HG02642 (cell line): ENCODE results near the gene SPINT4.
"Not testable (repeated sequence)": the region's sequence is repeated elsewhere in the genome, so short reads cannot be mapped to it uniquely, and the experiment has no call there.

Source experiments
- ATAC-seq: cut with Tn5 transposase; IDR thresholded peaks from one replicate; pipeline ENCODE4 v1.9.1; 2021; ENCODE audit warnings: mild to moderate bottlenecking; ENCODE audit not compliant: unreplicated experiment, poor library complexity

Gene SPINT4

GRCh38 chr20:45764618-45765282 lies 42.6 kb downstream of the SPINT4 start:
- ATAC-seq: not testable (repeated sequence)

DNA sequence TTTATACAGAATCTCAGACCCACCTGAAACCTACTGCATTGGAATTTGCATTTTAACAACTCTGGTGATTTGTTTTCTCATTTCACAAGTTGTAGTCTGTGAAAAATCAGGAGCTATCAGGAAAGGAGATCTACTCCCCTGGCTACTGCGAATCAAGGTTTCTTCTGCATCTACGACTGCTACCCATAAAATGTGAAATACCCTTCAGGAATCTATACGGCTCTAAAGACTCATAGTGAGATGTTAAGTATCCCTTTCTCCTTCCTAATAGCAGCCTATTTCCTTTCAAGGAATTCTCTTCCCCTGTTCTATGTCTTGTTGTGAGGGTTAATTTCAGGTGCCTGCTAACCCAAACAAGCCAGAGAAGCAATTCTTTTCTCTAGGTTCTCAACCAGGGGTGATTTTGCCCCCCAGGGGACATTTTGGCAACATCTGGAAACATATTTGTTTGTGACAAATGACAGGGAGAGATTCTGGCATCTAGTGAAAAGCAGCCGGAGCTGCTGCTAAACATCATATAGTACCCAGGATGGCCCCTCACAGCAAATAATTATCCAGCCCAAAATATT lies 43.2 kb downstream of the SPINT4 start:
- ATAC-seq: no peak

GRCh38 chr20:45765980-45766379 lies 43.8 kb downstream of the SPINT4 start:
- no peak for ATAC-seq

DNA sequence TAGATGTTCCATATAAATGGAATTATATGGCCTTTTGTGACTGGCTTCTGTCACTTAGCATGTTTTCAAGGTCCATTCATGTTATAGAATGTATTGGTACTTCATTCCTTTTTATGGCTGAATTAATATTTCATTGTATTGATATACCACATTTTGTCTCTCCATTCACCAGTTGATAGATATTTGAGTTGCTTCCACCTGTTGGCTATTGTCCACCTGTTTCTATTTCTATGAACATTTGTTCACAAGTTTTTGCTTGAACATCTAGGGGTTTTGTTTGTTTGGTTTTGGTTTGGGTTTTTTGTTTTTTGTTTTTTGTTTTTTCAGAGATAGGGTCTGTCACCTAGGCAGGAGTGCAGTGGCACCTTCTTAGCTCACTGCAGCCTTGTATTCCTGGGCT lies 46.3 kb downstream of the SPINT4 start:
- ATAC-seq: no peak

GRCh38 chr20:45771182-45771759 lies 49.1 kb downstream of the SPINT4 start:
- no peak for ATAC-seq

DNA sequence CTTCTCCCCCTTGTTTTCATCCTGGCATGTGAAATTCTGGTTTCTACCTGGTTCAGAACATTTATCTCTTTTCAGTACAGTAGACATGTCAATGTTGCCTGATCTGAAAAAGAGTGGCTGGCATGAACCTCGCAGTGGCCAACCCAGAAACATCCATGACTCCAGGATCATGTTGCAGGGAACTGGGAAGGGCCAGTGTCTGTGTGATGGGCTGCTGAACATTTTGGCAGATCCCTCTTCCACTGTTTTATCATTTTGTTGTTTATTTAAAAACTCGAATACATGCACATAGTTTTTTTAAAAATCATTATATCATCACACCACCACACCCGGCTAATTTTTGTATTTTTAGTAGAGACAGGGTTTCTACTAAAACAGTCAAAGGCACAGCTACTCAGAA lies 50.5 kb downstream of the SPINT4 start:
- no peak for ATAC-seq

- no peak for ATAC-seq
These were observed 52.8 kb downstream of the SPINT4 start for GRCh38 chr20:45774945-45775344.

GRCh38 chr20:45775411-45775810 lies 53.3 kb downstream of the SPINT4 start:
- ATAC-seq: no peak
